C4-2B (cell line): Measurements from ENCODE around the gene SERP2.

Source experiments
- CTCF ChIP-seq: fragments of 450-650 bp; conservative IDR thresholded peaks from 2 replicates; pipeline ENCODE4 v1.5.1; 2017; ENCODE audit warnings: mild to moderate bottlenecking
- ZFX ChIP-seq: fragments of 450-650 bp; IDR thresholded peaks from 2 replicates; pipeline ENCODE4 v1.6.1; 2017

- no peak for TF ChIP-seq CTCF
- no peak for TF ChIP-seq ZFX
These were observed 9.2 kb upstream of the SERP2 start for GRCh38 chr13:44364345-44365000.
